GM21529 (cell line): ENCODE results near the gene RAB33B.

ENCODE experiments used
- ATAC-seq: cut with Tn5 transposase; IDR thresholded peaks from one replicate; pipeline ENCODE4 v1.9.1; 2021; ENCODE audit not compliant: unreplicated experiment

The RAB33B gene

DNA sequence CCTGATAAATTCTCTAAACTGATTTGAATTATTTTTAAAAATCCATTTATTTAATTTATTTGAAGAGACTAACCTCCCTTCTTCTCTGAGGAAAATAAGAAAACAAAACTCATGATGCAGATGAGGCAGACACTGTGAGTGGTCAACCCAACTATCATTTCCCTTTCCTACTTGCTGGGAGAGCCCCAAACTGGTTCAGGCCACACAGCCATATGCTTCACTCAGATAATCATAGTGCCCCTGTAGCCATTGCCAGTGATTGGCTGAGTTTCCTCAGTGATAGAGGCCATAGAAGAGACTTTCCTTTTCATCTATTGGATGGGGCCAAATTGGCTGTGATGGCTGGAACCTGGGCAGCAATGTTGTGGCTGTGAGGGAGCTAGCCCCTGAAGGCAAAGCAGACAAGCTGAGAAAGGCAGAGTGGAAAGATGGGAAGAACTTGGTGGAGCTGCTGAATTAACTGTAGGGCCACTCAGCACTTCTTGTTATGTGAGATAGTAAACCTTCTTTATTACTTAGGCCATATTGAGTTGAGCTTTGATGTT, 49.8 kb downstream of the RAB33B start:
- no peak for ATAC-seq

- ATAC-seq, result no peak
Observed at GRCh38 chr4:139506774-139507173, 52.9 kb downstream of the RAB33B start.

- ATAC-seq, result no peak
Observed at GRCh38 chr4:139508581-139509237, 54.8 kb downstream of the RAB33B start.

DNA sequence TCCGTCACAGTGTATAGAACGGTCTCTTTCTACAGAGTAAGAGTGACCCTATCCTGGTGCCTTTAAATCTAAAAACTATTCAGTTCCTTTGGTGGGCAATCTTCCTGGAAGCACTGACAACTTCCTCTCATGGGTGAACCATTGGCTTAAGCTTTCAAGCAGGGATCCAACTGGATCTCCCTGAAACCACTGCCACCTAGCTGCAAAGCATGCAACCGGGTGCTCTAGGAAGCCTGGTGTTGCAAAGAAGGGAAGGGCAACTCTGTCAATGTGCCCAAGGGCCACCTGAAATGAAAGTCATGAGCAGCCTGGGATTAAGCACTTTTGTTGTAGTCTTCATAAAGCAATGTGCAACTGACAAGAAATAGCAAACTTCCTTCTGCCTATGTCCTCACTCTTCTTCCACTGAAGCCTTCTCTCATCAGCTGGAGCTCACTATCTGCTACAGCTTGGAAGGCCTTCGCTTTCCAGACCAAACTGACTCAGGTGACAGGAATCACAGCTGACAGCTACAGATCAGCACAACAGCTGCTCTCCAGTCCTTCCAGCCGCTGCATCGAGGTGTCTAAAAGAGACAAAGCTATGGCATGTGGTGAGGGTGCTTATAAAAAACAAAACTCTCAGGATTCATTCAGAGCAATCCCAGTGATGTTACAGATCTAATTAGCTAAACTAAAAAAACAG, 55.9 kb downstream of the RAB33B start:
- ATAC-seq, result no peak

GRCh38 chr4:139511320-139511719, 57.4 kb downstream of the RAB33B start:
- no peak for ATAC-seq

DNA sequence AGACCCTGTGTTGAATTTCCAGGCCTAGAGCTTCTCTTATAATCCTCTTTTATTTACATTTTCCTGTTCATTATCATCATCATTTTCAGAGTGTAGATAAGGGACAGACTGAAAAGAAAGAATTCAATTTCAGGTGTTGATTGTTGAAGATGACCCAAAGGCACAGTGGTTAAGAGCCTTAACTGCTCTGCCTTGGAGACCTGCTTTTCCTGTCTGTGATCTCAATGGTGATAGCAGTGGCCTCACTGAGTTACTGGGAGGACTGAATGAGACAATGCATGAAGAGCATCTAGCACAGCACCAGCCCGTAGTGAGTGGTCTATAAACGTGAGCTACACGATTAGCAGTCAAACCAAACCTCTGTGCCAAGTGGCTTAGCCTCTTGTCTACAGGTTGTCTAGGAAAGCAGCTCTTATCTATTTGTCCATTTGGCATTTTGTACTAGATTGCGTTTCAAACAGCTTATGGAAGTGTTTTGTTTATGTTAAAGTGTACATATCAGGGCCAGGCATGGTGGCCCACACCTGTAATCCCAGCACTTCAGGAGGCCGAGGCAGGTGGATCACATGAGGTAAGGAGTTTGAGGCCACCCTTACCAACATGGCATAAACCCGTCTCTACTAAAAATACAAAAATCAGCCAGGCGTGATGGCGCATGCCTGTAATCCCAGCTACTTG, 60.6 kb downstream of the RAB33B start:
- ATAC-seq, result no peak

GRCh38 chr4:139515531-139515958, 61.6 kb downstream of the RAB33B start:
- ATAC-seq, result no peak

DNA sequence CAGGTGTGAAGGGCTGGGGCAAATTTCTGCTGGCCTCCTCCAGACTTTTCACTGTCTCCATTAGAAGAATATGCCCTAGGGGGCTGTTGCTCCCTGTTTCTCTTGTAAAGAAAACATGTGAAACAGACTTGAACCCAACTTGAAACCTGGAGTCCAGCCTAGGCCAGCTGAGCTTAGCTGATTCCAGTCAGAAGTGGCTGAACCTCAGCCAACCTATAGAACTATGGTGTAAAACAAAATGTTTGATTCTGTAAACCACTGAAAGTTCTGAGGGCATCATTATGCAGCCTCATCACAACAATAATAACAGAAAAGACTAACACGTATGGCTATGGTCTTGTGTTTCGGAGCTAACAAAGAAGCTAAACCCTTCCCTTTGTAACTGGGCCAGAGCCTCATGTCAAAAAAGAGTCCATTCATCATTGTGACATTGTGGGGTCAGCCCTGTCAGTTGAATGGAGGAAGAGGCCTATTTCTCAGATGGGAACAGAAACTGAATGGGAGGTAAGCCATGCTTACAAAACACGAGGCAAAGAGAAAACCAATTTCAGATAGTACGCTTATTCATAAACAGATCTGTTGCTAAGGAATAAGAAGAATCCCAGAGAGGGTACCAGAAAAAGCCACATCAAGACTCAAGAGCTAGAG, 68.0 kb downstream of the RAB33B start:
- ATAC-seq, result no peak

- ATAC-seq, result no peak
Observed at GRCh38 chr4:139522457-139522856, 68.5 kb downstream of the RAB33B start.

- no peak for ATAC-seq
Observed at GRCh38 chr4:139523076-139523475, 69.2 kb downstream of the RAB33B start.

- ATAC-seq, result no peak
Observed at GRCh38 chr4:139524062-139524631, 70.2 kb downstream of the RAB33B start.

GRCh38 chr4:139525414-139525813, 71.5 kb downstream of the RAB33B start:
- peak; percentile 42 for ATAC-seq
